Activated naive CD4-positive, alpha-beta T cell treated with anti-CD3 and anti-CD28 coated beads, Interleukin-2, amount 10 ng/mL, durations not matched to agents 7 days and 5 days (primary cell): ENCODE results near the gene NUDT4.
A peak's percentile ranks its signal among the peaks of the same experiment; 100 is the strongest.

Experiments
- CTCF ChIA-PET: fragments of 350-600 bp; sonication (Branson Sonifier 250); formaldehyde crosslinking; loops from one replicate; lab custom pipeline; 2021; ENCODE audit warnings: antibody characterized with exemption; lab: Charles Lee
- DNase-seq: peaks from one replicate; pipeline ENCODE4 v3.0.0-alpha.2; 2020
- H3K27ac Mint-ChIP-seq: one replicate; pipeline ENCODE4 v1.8.0; 2021; ENCODE audit warnings: mild to moderate bottlenecking, moderate library complexity, mixed read lengths
- H3K27me3 Mint-ChIP-seq: one replicate; pipeline ENCODE4 v1.8.0; 2021; ENCODE audit warnings: mild to moderate bottlenecking, mixed read lengths
- H3K36me3 Mint-ChIP-seq: one replicate; pipeline ENCODE4 v1.8.0; 2021; ENCODE audit warnings: mixed read lengths
- H3K4me1 Mint-ChIP-seq: one replicate; pipeline ENCODE4 v1.8.0; 2021; ENCODE audit warnings: mixed read lengths
- H3K4me3 Mint-ChIP-seq: one replicate; pipeline ENCODE4 v1.8.0; 2021; ENCODE audit warnings: mild to moderate bottlenecking, moderate library complexity, mixed read lengths
- H3K9me3 Mint-ChIP-seq: one replicate; pipeline ENCODE4 v1.8.0; 2021; ENCODE audit warnings: mixed read lengths

The NUDT4 gene

GRCh38 chr12:93358058-93358457 is 19.7 kb upstream of the NUDT4 start:
- Mint-ChIP-seq H3K4me3 (no peak overlapping the region), H3K4me1 (peaks cover 3% of the 10 kb centered on the region), H3K27me3 (no peaks in the 10 kb centered on the region), H3K36me3 (no peaks in the 10 kb centered on the region), H3K27ac (no peak overlapping the region), H3K9me3 (no peaks in the 10 kb centered on the region)
- DNase-seq: no peak
- CTCF ChIA-PET: no interaction called here

GRCh38 chr12:93358821-93359220 is 18.9 kb upstream of the NUDT4 start:
- Mint-ChIP-seq H3K36me3 (no peaks in the 10 kb centered on the region), H3K4me3 (no peak overlapping the region), H3K9me3 (no peaks in the 10 kb centered on the region), H3K4me1 (peaks cover 11% of the 10 kb centered on the region), H3K27me3 (no peaks in the 10 kb centered on the region), H3K27ac (no peak overlapping the region)
- CTCF ChIA-PET: no interaction called here
- DNase-seq: no peak

- no peak overlapping the region for H3K4me3 Mint-ChIP-seq
- H3K27me3 Mint-ChIP-seq: no peaks in the 10 kb centered on the region
- H3K9me3 Mint-ChIP-seq: no peaks in the 10 kb centered on the region
- peaks cover 20% of the 10 kb centered on the region for H3K4me1 Mint-ChIP-seq
- DNase-seq: no peak
- no peak overlapping the region for H3K27ac Mint-ChIP-seq
- CTCF ChIA-PET: no interaction called here
- no peaks in the 10 kb centered on the region for H3K36me3 Mint-ChIP-seq
These were observed 17.0 kb upstream of the NUDT4 start for GRCh38 chr12:93360688-93361087.

- no peak for DNase-seq
- Mint-ChIP-seq H3K27ac (no peak overlapping the region), H3K4me1 (peaks cover 20% of the 10 kb centered on the region), H3K9me3 (no peaks in the 10 kb centered on the region), H3K4me3 (no peak overlapping the region), H3K36me3 (no peaks in the 10 kb centered on the region), H3K27me3 (no peaks in the 10 kb centered on the region)
- CTCF ChIA-PET: no interaction called here
These were observed 16.4 kb upstream of the NUDT4 start for GRCh38 chr12:93361151-93361919.

- H3K4me3 Mint-ChIP-seq: no peak overlapping the region
- CTCF ChIA-PET: interaction anchor here (1.1 to 1.2 kb wide), 2 partner anchors 14 to 17 kb away, joined by 3 read pairs; no protein-coding TSS in a partner anchor
- H3K27me3 Mint-ChIP-seq: peaks cover 2% of the 10 kb centered on the region
- H3K4me1 Mint-ChIP-seq: peaks cover 20% of the 10 kb centered on the region
- peak overlapping the region; percentile 58 for H3K27ac Mint-ChIP-seq
- no peaks in the 10 kb centered on the region for H3K36me3 Mint-ChIP-seq
- no peaks in the 10 kb centered on the region for H3K9me3 Mint-ChIP-seq
- DNase-seq: no peak
These were observed 13.9 kb upstream of the NUDT4 start for GRCh38 chr12:93363841-93364297.

- H3K9me3 Mint-ChIP-seq: no peaks in the 10 kb centered on the region
- H3K36me3 Mint-ChIP-seq: no peaks in the 10 kb centered on the region
- DNase-seq: no peak
- H3K4me3 Mint-ChIP-seq: no peak overlapping the region
- no peak overlapping the region for H3K27ac Mint-ChIP-seq
- peaks cover 6% of the 10 kb centered on the region for H3K27me3 Mint-ChIP-seq
- peaks cover 20% of the 10 kb centered on the region for H3K4me1 Mint-ChIP-seq
- CTCF ChIA-PET: no interaction called here
These were observed 11.9 kb upstream of the NUDT4 start for GRCh38 chr12:93365616-93366405.

GRCh38 chr12:93366422-93366821 is 11.3 kb upstream of the NUDT4 start:
- H3K36me3 Mint-ChIP-seq: no peaks in the 10 kb centered on the region
- no peaks in the 10 kb centered on the region for H3K9me3 Mint-ChIP-seq
- DNase-seq: no peak
- H3K27me3 Mint-ChIP-seq: peaks cover 6% of the 10 kb centered on the region
- no peak overlapping the region for H3K27ac Mint-ChIP-seq
- CTCF ChIA-PET: no interaction called here
- no peak overlapping the region for H3K4me3 Mint-ChIP-seq
- H3K4me1 Mint-ChIP-seq: peaks cover 20% of the 10 kb centered on the region

- CTCF ChIA-PET: no interaction called here
These were observed 9.0 kb upstream of the NUDT4 start for GRCh38 chr12:93368766-93369165.

GRCh38 chr12:93369505-93369904 is 8.2 kb upstream of the NUDT4 start:
- no peaks in the 10 kb centered on the region for H3K9me3 Mint-ChIP-seq
- peaks cover 6% of the 10 kb centered on the region for H3K27me3 Mint-ChIP-seq
- H3K36me3 Mint-ChIP-seq: no peaks in the 10 kb centered on the region
- DNase-seq: no peak
- CTCF ChIA-PET: interaction anchor here (1.1 kb wide), 1 partner anchor 272 kb away, joined by 3 read pairs; no protein-coding TSS in a partner anchor
- H3K4me3 Mint-ChIP-seq: no peak overlapping the region
- H3K4me1 Mint-ChIP-seq: peaks cover 3% of the 10 kb centered on the region
- H3K27ac Mint-ChIP-seq: no peak overlapping the region

More at GRCh38 chr12:93368766-93369165, 9.0 kb upstream of the NUDT4 start:
- H3K4me1 Mint-ChIP-seq: peaks cover 10% of the 10 kb centered on the region
- H3K27me3 Mint-ChIP-seq: peaks cover 6% of the 10 kb centered on the region
- no peak overlapping the region for H3K4me3 Mint-ChIP-seq
- no peaks in the 10 kb centered on the region for H3K36me3 Mint-ChIP-seq
- no peak overlapping the region for H3K27ac Mint-ChIP-seq
- DNase-seq: no peak
- H3K9me3 Mint-ChIP-seq: no peaks in the 10 kb centered on the region

- Mint-ChIP-seq H3K4me1 (no peaks in the 10 kb centered on the region), H3K4me3 (no peak overlapping the region), H3K36me3 (no peaks in the 10 kb centered on the region), H3K27me3 (peaks cover 6% of the 10 kb centered on the region), H3K27ac (no peak overlapping the region), H3K9me3 (no peaks in the 10 kb centered on the region)
- CTCF ChIA-PET: no interaction called here
- DNase-seq: no peak
These were observed 6.8 kb upstream of the NUDT4 start for GRCh38 chr12:93370947-93371346.

GRCh38 chr12:93373961-93374656 is 3.6 kb upstream of the NUDT4 start:
- peaks cover 1% of the 10 kb centered on the region for H3K27me3 Mint-ChIP-seq
- H3K36me3 Mint-ChIP-seq: no peaks in the 10 kb centered on the region
- H3K27ac Mint-ChIP-seq: no peak overlapping the region
- H3K9me3 Mint-ChIP-seq: no peaks in the 10 kb centered on the region
- CTCF ChIA-PET: no interaction called here
- DNase-seq: no peak
- peaks cover 10% of the 10 kb centered on the region for H3K4me1 Mint-ChIP-seq
- H3K4me3 Mint-ChIP-seq: no peak overlapping the region

GRCh38 chr12:93375906-93376305 is 1.8 kb upstream of the NUDT4 start:
- Mint-ChIP-seq H3K4me1 (peaks cover 24% of the 10 kb centered on the region), H3K9me3 (no peaks in the 10 kb centered on the region), H3K36me3 (no peaks in the 10 kb centered on the region), H3K27ac (no peak overlapping the region), H3K4me3 (no peak overlapping the region), H3K27me3 (no peaks in the 10 kb centered on the region)
- CTCF ChIA-PET: no interaction called here
- no peak for DNase-seq

- no peak for DNase-seq
- peaks cover 5% of the 10 kb centered on the region for H3K36me3 Mint-ChIP-seq
- peak overlapping the region; percentile 39 for H3K27ac Mint-ChIP-seq
These were observed 1.1 kb upstream of the NUDT4 start for GRCh38 chr12:93376436-93377251.

More at GRCh38 chr12:93376436-93377251, 1.1 kb upstream of the NUDT4 start:
- H3K4me3 Mint-ChIP-seq: peak overlapping the region; percentile 8
- no peaks in the 10 kb centered on the region for H3K9me3 Mint-ChIP-seq
- CTCF ChIA-PET: interaction anchor here (1.2 kb wide), 1 partner anchor 279 kb away, joined by 3 read pairs; no protein-coding TSS in a partner anchor
- H3K4me1 Mint-ChIP-seq: peaks cover 31% of the 10 kb centered on the region
- H3K27me3 Mint-ChIP-seq: no peaks in the 10 kb centered on the region
